Measurements from ENCODE around the gene KNTC1. TPM values are rescaled to one million over a fixed set of nuclear protein-coding genes. Genes with fewer than 3 reads are reported as not detected.

The KNTC1 gene
- total and polyA plus RNA-seq, 2 of the 13 experiments (the other 11 are each of a cell fraction or from before 2014, with no cell fraction given): 45.1 to 57.6 TPM

DNA sequence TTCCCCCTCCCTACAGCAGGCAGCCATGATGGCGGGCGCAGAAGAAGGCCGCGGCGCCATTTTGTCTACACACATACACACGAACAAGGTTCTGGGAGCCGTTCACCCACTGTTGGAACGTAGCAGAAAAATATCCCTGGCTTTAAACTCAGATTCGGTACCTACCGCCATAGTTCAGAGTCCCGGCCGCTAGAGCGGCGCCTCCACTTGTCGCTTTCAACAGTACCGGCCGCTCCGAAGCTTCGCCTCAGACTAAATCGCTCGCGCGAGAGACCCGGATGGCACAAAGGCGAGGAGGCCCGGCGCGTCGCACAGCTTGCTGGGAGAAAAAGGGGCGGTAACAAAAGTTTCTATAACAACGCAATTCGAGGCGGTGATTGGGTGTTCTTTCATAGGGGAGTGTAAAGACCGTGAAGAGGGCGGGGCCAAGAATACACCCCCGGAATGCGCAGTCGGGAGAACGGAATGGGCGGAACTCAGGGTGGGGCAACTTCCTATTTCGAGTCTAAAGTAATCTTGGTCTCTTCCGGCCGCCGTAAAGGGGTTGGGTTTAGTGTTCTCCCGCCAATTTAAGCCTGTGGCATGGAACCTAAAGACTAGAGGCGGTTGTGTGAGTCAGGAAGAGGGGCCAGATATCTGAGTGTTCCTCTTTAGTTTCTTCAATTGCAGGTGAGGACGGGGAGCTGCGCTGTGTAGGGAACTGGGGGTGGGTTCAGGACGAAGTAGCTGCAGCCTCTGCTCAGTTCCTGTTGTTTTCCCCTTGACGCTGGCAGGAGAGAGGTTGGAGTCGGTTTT, at the start of gene KNTC1, which contains the start of gene RSRC2 (continued):
- TF ChIP-seq, protein P1, sequence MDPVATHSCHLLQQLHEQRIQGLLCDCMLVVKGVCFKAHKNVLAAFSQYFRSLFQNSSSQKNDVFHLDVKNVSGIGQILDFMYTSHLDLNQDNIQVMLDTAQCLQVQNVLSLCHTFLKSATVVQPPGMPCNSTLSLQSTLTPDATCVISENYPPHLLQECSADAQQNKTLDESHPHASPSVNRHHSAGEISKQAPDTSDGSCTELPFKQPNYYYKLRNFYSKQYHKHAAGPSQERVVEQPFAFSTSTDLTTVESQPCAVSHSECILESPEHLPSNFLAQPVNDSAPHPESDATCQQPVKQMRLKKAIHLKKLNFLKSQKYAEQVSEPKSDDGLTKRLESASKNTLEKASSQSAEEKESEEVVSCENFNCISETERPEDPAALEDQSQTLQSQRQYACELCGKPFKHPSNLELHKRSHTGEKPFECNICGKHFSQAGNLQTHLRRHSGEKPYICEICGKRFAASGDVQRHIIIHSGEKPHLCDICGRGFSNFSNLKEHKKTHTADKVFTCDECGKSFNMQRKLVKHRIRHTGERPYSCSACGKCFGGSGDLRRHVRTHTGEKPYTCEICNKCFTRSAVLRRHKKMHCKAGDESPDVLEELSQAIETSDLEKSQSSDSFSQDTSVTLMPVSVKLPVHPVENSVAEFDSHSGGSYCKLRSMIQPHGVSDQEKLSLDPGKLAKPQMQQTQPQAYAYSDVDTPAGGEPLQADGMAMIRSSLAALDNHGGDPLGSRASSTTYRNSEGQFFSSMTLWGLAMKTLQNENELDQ (CRISPR knock-in tag; IDR thresholded peaks at IDR 0.05; ENCODE audit: borderline replicate concordance): no peak
- 0 out of 2 replicates have a peak, but pooled peaks have one; percentile 12 for TF ChIP-seq RFX5 (IDR thresholded peaks at IDR 0.05; ENCODE audit: low read depth, low read length)
- TF ChIP-seq TAF1 (CRISPR knock-in tag; IDR thresholded peaks at IDR 0.05): peak; percentile 87
- TF ChIP-seq, protein P2, sequence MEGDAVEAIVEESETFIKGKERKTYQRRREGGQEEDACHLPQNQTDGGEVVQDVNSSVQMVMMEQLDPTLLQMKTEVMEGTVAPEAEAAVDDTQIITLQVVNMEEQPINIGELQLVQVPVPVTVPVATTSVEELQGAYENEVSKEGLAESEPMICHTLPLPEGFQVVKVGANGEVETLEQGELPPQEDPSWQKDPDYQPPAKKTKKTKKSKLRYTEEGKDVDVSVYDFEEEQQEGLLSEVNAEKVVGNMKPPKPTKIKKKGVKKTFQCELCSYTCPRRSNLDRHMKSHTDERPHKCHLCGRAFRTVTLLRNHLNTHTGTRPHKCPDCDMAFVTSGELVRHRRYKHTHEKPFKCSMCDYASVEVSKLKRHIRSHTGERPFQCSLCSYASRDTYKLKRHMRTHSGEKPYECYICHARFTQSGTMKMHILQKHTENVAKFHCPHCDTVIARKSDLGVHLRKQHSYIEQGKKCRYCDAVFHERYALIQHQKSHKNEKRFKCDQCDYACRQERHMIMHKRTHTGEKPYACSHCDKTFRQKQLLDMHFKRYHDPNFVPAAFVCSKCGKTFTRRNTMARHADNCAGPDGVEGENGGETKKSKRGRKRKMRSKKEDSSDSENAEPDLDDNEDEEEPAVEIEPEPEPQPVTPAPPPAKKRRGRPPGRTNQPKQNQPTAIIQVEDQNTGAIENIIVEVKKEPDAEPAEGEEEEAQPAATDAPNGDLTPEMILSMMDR (CRISPR knock-in tag; IDR thresholded peaks at IDR 0.05): no peak
- TF ChIP-seq, protein P3, sequence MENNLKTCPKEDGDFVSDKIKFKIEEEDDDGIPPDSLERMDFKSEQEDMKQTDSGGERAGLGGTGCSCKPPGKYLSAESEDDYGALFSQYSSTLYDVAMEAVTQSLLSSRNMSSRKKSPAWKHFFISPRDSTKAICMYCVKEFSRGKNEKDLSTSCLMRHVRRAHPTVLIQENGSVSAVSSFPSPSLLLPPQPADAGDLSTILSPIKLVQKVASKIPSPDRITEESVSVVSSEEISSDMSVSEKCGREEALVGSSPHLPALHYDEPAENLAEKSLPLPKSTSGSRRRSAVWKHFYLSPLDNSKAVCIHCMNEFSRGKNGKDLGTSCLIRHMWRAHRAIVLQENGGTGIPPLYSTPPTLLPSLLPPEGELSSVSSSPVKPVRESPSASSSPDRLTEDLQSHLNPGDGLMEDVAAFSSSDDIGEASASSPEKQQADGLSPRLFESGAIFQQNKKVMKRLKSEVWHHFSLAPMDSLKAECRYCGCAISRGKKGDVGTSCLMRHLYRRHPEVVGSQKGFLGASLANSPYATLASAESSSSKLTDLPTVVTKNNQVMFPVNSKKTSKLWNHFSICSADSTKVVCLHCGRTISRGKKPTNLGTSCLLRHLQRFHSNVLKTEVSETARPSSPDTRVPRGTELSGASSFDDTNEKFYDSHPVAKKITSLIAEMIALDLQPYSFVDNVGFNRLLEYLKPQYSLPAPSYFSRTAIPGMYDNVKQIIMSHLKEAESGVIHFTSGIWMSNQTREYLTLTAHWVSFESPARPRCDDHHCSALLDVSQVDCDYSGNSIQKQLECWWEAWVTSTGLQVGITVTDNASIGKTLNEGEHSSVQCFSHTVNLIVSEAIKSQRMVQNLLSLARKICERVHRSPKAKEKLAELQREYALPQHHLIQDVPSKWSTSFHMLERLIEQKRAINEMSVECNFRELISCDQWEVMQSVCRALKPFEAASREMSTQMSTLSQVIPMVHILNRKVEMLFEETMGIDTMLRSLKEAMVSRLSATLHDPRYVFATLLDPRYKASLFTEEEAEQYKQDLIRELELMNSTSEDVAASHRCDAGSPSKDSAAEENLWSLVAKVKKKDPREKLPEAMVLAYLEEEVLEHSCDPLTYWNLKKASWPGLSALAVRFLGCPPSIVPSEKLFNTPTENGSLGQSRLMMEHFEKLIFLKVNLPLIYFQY (CRISPR knock-in tag; IDR thresholded peaks at IDR 0.05; ENCODE audit: borderline replicate concordance): peak; percentile 39
- TF ChIP-seq STAG1 (CRISPR knock-in tag; IDR thresholded peaks at IDR 0.05): no peak; the same call in 1 of the 2 replicates
- TF ChIP-seq, protein P4, sequence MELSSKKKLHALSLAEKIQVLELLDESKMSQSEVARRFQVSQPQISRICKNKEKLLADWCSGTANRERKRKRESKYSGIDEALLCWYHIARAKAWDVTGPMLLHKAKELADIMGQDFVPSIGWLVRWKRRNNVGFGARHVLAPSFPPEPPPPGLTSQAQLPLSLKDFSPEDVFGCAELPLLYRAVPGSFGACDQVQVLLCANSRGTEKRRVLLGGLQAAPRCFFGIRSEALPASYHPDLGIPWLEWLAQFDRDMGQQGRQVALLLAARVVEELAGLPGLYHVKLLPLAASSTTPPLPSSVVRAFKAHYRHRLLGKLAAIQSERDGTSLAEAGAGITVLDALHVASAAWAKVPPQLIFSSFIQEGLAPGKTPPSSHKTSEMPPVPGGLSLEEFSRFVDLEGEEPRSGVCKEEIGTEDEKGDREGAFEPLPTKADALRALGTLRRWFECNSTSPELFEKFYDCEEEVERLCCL (CRISPR knock-in tag; IDR thresholded peaks at IDR 0.05; ENCODE audit: borderline replicate concordance): 0 out of 2 replicates have a peak, but pooled peaks have one; percentile 59
- TF ChIP-seq, protein P5, sequence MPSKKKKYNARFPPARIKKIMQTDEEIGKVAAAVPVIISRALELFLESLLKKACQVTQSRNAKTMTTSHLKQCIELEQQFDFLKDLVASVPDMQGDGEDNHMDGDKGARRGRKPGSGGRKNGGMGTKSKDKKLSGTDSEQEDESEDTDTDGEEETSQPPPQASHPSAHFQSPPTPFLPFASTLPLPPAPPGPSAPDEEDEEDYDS (CRISPR knock-in tag; IDR thresholded peaks at IDR 0.05): peak; percentile 88
- TF ChIP-seq KLF12 (CRISPR knock-in tag; IDR thresholded peaks at IDR 0.05; ENCODE audit: borderline replicate concordance): peak; percentile 99
- TF ChIP-seq ZNF589 (CRISPR knock-in tag; conservative IDR thresholded peaks at IDR 0.05): no peak; the same call in 1 of the 2 replicates
- no peak for TF ChIP-seq CHCHD3 (CRISPR knock-in tag; IDR thresholded peaks at IDR 0.05)
- TF ChIP-seq HMG20B (CRISPR knock-in tag; conservative IDR thresholded peaks at IDR 0.05): 0 out of 2 replicates have a peak, but pooled peaks have one; percentile 16
- no peak for TF ChIP-seq NR3C1 (CRISPR knock-in tag; IDR thresholded peaks at IDR 0.05)
- peak; percentile 68 for TF ChIP-seq MYC (CRISPR knock-in tag; IDR thresholded peaks at IDR 0.05; ENCODE audit: borderline replicate concordance)
- TF ChIP-seq NFIB (CRISPR knock-in tag; IDR thresholded peaks at IDR 0.05; ENCODE audit: borderline replicate concordance): no peak
- TF ChIP-seq, protein P6, sequence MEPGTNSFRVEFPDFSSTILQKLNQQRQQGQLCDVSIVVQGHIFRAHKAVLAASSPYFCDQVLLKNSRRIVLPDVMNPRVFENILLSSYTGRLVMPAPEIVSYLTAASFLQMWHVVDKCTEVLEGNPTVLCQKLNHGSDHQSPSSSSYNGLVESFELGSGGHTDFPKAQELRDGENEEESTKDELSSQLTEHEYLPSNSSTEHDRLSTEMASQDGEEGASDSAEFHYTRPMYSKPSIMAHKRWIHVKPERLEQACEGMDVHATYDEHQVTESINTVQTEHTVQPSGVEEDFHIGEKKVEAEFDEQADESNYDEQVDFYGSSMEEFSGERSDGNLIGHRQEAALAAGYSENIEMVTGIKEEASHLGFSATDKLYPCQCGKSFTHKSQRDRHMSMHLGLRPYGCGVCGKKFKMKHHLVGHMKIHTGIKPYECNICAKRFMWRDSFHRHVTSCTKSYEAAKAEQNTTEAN (CRISPR knock-in tag; conservative IDR thresholded peaks at IDR 0.05): peak; percentile 49; the same call in 1 of the 2 replicates
- peak; percentile 31; the same call in 1 of the 2 replicates for TF ChIP-seq MIXL1 (CRISPR knock-in tag; IDR thresholded peaks at IDR 0.05)

Measured in HepG2 (cell line).